ENCODE results near the gene AP5Z1.

AP5Z1 gene

DNA sequence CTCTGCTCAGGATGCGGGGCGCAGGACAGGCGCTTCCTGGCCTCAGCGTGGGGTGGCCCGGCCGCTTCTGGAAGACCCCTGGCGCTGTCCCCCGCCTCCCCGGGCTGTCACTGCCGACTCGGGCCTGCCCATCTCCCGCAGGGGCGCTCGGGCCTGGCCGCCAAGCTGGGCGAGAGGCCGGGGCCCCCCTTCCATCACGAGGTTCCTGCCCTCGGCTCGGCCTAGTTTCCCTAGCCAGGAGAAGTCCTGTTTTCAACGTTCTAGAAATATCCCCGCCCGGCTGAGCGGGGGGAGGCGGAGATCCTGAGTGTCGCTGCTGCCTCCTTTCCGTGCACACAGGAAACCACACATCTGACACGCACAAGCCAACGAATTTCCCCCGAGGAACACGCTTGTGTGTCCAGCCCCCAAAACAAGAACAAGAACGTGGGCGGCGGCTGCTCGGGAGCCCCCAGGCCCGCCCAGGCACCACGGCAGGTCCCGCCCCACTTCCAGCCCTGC lies 33.7 kb downstream of the AP5Z1 start:
- Histone ChIP-seq H4K20me1 (ENCODE audit: insufficient read depth, low read length) (no peaks in the 10 kb centered on the region), H2AFZ (ENCODE audit: low read length) (no peak overlapping the region), H3K79me2 (ENCODE audit: insufficient read depth, low read length) (no peaks in the 10 kb centered on the region), H3K4me1 (ENCODE audit: insufficient read depth, low read length, severe bottlenecking) (no peaks in the 10 kb centered on the region), H3K36me3 (ENCODE audit: insufficient read depth, low read length) (no peaks in the 10 kb centered on the region), H3F3A (ENCODE audit: insufficient read depth, low read length) (no peaks in the 10 kb centered on the region), H3K4me3 (ENCODE audit: low read depth, low read length, poor library complexity, severe bottlenecking) (no peak overlapping the region), H3K4me2 (ENCODE audit: low read length) (no peak overlapping the region), H3K27me3 (ENCODE audit: insufficient read depth, low read length) (peaks cover 4% of the 10 kb centered on the region; the same call in 1 of the 2 replicates), H3K9me3 (ENCODE audit: low read length) (no peaks in the 10 kb centered on the region), H3K9ac (ENCODE audit: low read length) (no peak overlapping the region), H3K27ac (ENCODE audit: low read depth, low read length, poor library complexity, severe bottlenecking) (no peak overlapping the region), H3K9me2 (ENCODE audit: low read depth, low read length) (no peaks in the 10 kb centered on the region)
- no peak for TF ChIP-seq EZH2 (IDR thresholded peaks at IDR 0.05; ENCODE audit: borderline replicate concordance, low read length)
- TF ChIP-seq, protein P1, sequence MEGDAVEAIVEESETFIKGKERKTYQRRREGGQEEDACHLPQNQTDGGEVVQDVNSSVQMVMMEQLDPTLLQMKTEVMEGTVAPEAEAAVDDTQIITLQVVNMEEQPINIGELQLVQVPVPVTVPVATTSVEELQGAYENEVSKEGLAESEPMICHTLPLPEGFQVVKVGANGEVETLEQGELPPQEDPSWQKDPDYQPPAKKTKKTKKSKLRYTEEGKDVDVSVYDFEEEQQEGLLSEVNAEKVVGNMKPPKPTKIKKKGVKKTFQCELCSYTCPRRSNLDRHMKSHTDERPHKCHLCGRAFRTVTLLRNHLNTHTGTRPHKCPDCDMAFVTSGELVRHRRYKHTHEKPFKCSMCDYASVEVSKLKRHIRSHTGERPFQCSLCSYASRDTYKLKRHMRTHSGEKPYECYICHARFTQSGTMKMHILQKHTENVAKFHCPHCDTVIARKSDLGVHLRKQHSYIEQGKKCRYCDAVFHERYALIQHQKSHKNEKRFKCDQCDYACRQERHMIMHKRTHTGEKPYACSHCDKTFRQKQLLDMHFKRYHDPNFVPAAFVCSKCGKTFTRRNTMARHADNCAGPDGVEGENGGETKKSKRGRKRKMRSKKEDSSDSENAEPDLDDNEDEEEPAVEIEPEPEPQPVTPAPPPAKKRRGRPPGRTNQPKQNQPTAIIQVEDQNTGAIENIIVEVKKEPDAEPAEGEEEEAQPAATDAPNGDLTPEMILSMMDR (IDR thresholded peaks at IDR 0.05; ENCODE audit: low read length): no peak

DNA sequence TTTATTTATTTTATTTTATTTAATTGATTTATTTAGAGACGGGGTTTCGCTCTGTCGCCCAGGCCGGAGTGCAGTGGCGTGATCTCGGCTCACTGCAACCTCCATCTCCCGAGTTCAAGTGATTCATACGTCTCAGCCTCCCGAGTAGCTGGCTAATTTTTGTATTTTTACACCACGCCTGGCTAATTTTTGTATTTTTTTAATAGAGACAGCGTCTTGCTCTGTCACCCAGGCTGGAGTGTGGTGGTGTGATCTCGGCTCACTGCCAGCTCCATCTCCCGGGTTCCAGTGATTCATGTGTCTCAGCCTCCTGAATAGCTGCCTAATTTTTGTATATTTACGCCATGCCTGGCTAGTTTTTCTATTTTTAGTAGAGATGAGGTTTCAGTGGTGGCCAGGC lies 34.2 kb downstream of the AP5Z1 start:
- Histone ChIP-seq H3K4me1 (ENCODE audit: insufficient read depth, low read length, severe bottlenecking) (no peaks in the 10 kb centered on the region), H3K79me2 (ENCODE audit: insufficient read depth, low read length) (no peaks in the 10 kb centered on the region), H3K9me3 (ENCODE audit: low read length) (no peaks in the 10 kb centered on the region), H3K27me3 (ENCODE audit: insufficient read depth, low read length) (peaks cover 4% of the 10 kb centered on the region; the same call in 1 of the 2 replicates), H3K4me2 (ENCODE audit: low read length) (no peak overlapping the region), H3K9ac (ENCODE audit: low read length) (no peak overlapping the region), H3K36me3 (ENCODE audit: insufficient read depth, low read length) (no peaks in the 10 kb centered on the region), H3K4me3 (ENCODE audit: low read depth, low read length, poor library complexity, severe bottlenecking) (no peak overlapping the region), H3K27ac (ENCODE audit: low read depth, low read length, poor library complexity, severe bottlenecking) (no peak overlapping the region), H4K20me1 (ENCODE audit: insufficient read depth, low read length) (no peaks in the 10 kb centered on the region), H3K9me2 (ENCODE audit: low read depth, low read length) (no peaks in the 10 kb centered on the region), H3F3A (ENCODE audit: insufficient read depth, low read length) (no peaks in the 10 kb centered on the region), H2AFZ (ENCODE audit: low read length) (no peak overlapping the region)
- TF ChIP-seq EZH2 (IDR thresholded peaks at IDR 0.05; ENCODE audit: borderline replicate concordance, low read length): no peak
- TF ChIP-seq, protein P1 (IDR thresholded peaks at IDR 0.05; ENCODE audit: low read length): no peak

DNA sequence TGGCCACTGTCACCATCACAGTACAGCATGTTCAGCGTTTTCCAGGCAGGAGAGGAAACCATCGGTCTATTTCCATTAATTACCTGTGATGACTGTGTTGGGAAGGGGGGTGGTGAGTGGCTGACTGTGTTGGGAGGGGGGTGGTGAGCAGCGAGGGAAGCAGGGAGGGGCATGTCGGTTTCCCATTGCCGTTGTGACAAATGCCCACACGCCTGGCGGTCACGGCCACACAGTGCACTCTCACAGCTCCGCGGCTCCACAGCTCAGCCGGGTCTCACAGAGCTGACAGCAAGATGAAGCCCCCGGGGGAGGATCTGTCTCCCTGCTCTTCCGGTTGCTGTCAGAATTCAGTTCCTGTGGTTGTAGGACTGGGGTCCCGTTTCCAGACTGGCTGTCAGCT lies 39.0 kb downstream of the AP5Z1 start:
- H3K27ac ChIP-seq (ENCODE audit: low read depth, low read length, poor library complexity, severe bottlenecking): no peak overlapping the region

More for the DNA sequence above, 39.0 kb downstream of the AP5Z1 start:
- Histone ChIP-seq H3K9me2 (ENCODE audit: low read depth, low read length) (no peaks in the 10 kb centered on the region), H3K79me2 (ENCODE audit: insufficient read depth, low read length) (no peaks in the 10 kb centered on the region), H3K4me3 (ENCODE audit: low read depth, low read length, poor library complexity, severe bottlenecking) (no peak overlapping the region), H3F3A (ENCODE audit: insufficient read depth, low read length) (no peaks in the 10 kb centered on the region), H3K36me3 (ENCODE audit: insufficient read depth, low read length) (no peaks in the 10 kb centered on the region), H3K27me3 (ENCODE audit: insufficient read depth, low read length) (peaks cover 4% of the 10 kb centered on the region; the same call in 1 of the 2 replicates), H3K4me1 (ENCODE audit: insufficient read depth, low read length, severe bottlenecking) (no peaks in the 10 kb centered on the region), H3K4me2 (ENCODE audit: low read length) (no peak overlapping the region), H2AFZ (ENCODE audit: low read length) (no peak overlapping the region), H3K9me3 (ENCODE audit: low read length) (no peaks in the 10 kb centered on the region), H4K20me1 (ENCODE audit: insufficient read depth, low read length) (no peaks in the 10 kb centered on the region), H3K9ac (ENCODE audit: low read length) (no peak overlapping the region)
- TF ChIP-seq, protein P1 (IDR thresholded peaks at IDR 0.05; ENCODE audit: low read length): no peak
- TF ChIP-seq EZH2 (IDR thresholded peaks at IDR 0.05; ENCODE audit: borderline replicate concordance, low read length): no peak

Measured in OCI-LY1 (cell line).